ENCODE data around the gene KCTD12. TPM values are rescaled to one million over a fixed set of nuclear protein-coding genes. Genes with fewer than 3 reads are reported as not detected.

The KCTD12 gene
- total RNA-seq (62.8 and 70.5 TPM in 2 replicates), polyA plus RNA-seq (7.7 and 9.1 TPM in 2 replicates)

GRCh38 chr13:76886292-76887075, at the start of gene KCTD12:
KCTD12 (minus strand) TSS chr13:76886405; CDS start chr13:76886148, 257 bp downstream.
- H3K27ac ChIP-seq: peak within 1 kb of the TSS; percentile 97
- H3K9me2 ChIP-seq (replicated peaks; ENCODE audit: insufficient read depth): no peaks in the 10 kb centered on the region
- H2AFZ ChIP-seq: peak within 1 kb of the TSS; percentile 85
- TF ChIP-seq EZH2phosphoT487 (IDR thresholded peaks at IDR 0.05; ENCODE audit: low read depth, severe bottlenecking, unreplicated experiment) (no peak), CTCF (IDR thresholded peaks at IDR 0.05; ENCODE audit: poor library complexity) (peak; percentile 29), EZH2 (IDR thresholded peaks at IDR 0.05; ENCODE audit: borderline replicate concordance) (no peak)
- H3K4me3 ChIP-seq: peak within 1 kb of the TSS; percentile 95
- no peaks in the 10 kb centered on the region for H3K27me3 ChIP-seq
- peak; percentile 93 for DNase-seq (ENCODE audit: low spot score)
- H3K79me2 ChIP-seq: peaks cover 38% of the 10 kb centered on the region
- H3K36me3 ChIP-seq (replicated peaks; ENCODE audit: insufficient read depth, low read depth): no peaks in the 10 kb centered on the region
- peak within 1 kb of the TSS; percentile 96 for H3K4me2 ChIP-seq
- H3K9me3 ChIP-seq (ENCODE audit: low read depth): no peaks in the 10 kb centered on the region
- under 1% methylated on average over 25 of the region's 83 CpGs for WGBS (ENCODE audit: low lambda C conversion rate, missing lambda C conversion rate)
- peaks cover 12% of the 10 kb centered on the region for H4K20me1 ChIP-seq (ENCODE audit: insufficient read depth, poor library complexity, severe bottlenecking)
- peaks cover 21% of the 10 kb centered on the region for H3K4me1 ChIP-seq (ENCODE audit: insufficient read depth)

- Histone ChIP-seq H3K79me2 (no peaks in the 10 kb centered on the region), H3K4me3 (no peak overlapping the region), H3K27ac (no peak overlapping the region), H3K36me3 (replicated peaks; ENCODE audit: insufficient read depth, low read depth) (no peaks in the 10 kb centered on the region), H3K27me3 (no peaks in the 10 kb centered on the region), H3K9me2 (replicated peaks; ENCODE audit: insufficient read depth) (no peaks in the 10 kb centered on the region), H3K9me3 (ENCODE audit: low read depth) (no peaks in the 10 kb centered on the region), H4K20me1 (ENCODE audit: insufficient read depth, poor library complexity, severe bottlenecking) (no peaks in the 10 kb centered on the region), H2AFZ (no peak overlapping the region), H3K4me2 (no peak overlapping the region), H3K4me1 (ENCODE audit: insufficient read depth) (no peaks in the 10 kb centered on the region)
- no peak for TF ChIP-seq EZH2phosphoT487 (IDR thresholded peaks at IDR 0.05; ENCODE audit: low read depth, severe bottlenecking, unreplicated experiment)
- TF ChIP-seq EZH2 (IDR thresholded peaks at IDR 0.05; ENCODE audit: borderline replicate concordance): no peak
- no peak for TF ChIP-seq CTCF (IDR thresholded peaks at IDR 0.05; ENCODE audit: poor library complexity)
- WGBS (ENCODE audit: low lambda C conversion rate, missing lambda C conversion rate): 100% methylated on average over 1 of the region's 1 CpG
- DNase-seq (ENCODE audit: low spot score): no peak
These were observed 48.5 kb upstream of the KCTD12 start for GRCh38 chr13:76934671-76935070.

GRCh38 chr13:76932076-76932475, 45.9 kb upstream of the KCTD12 start:
- WGBS (ENCODE audit: low lambda C conversion rate, missing lambda C conversion rate): 84% methylated on average over 4 of the region's 4 CpGs
- Histone ChIP-seq H3K36me3 (replicated peaks; ENCODE audit: insufficient read depth, low read depth) (no peaks in the 10 kb centered on the region), H3K9me2 (replicated peaks; ENCODE audit: insufficient read depth) (no peaks in the 10 kb centered on the region), H3K27ac (no peak overlapping the region), H3K9me3 (ENCODE audit: low read depth) (no peaks in the 10 kb centered on the region), H4K20me1 (ENCODE audit: insufficient read depth, poor library complexity, severe bottlenecking) (no peaks in the 10 kb centered on the region), H3K79me2 (no peaks in the 10 kb centered on the region), H3K27me3 (no peaks in the 10 kb centered on the region), H3K4me3 (no peak overlapping the region), H3K4me1 (ENCODE audit: insufficient read depth) (peaks cover 15% of the 10 kb centered on the region), H3K4me2 (no peak overlapping the region), H2AFZ (no peak overlapping the region)
- no peak for TF ChIP-seq EZH2 (IDR thresholded peaks at IDR 0.05; ENCODE audit: borderline replicate concordance)
- no peak for TF ChIP-seq CTCF (IDR thresholded peaks at IDR 0.05; ENCODE audit: poor library complexity)
- no peak for DNase-seq (ENCODE audit: low spot score)

Data from hepatocyte (in vitro differentiated cells).